B cell (primary cell): ENCODE results near the gene FUOM. TPM values are rescaled to one million over a fixed set of nuclear protein-coding genes. Genes with fewer than 3 reads are reported as not detected.
A peak's percentile ranks its signal among the peaks of the same experiment; 100 is the strongest.

Source experiments
- ATAC-seq: fragments of 200-7000 bp; cut with Tn5 transposase; one replicate; pipeline ENCODE4 v1.10.0; 2021; ENCODE audit warnings: low read depth, mild to moderate bottlenecking, moderate number of reproducible peaks, moderate library complexity
- CTCF ChIA-PET: fragments of 350-600 bp; sonication (Branson Sonifier 250); formaldehyde crosslinking; loops from one replicate; lab custom pipeline; 2021; ENCODE audit warnings: antibody characterized with exemption, inconsistent platforms; lab: Charles Lee
- POLR2A ChIA-PET: fragments of 350-600 bp; sonication (Branson Sonifier 250); formaldehyde crosslinking; loops from one replicate; lab custom pipeline; 2021; ENCODE audit warnings: antibody characterized with exemption; lab: Charles Lee
- DNase-seq: peaks from one replicate; pipeline ENCODE4 v3.0.0; 2013
- H2AFZ ChIP-seq: 2 replicates; pipeline ENCODE4 v1.6.1; 2012; ENCODE audit warnings: mild to moderate bottlenecking, low read depth, low read length; ENCODE audit not compliant: insufficient read depth, poor library complexity, severe bottlenecking
- H3K27ac ChIP-seq, 2 donors: 1 replicate in 1 of 2; 2 replicates in 1 of 2; pipeline ENCODE4 v1.5.1; 2012 to 2013; ENCODE audit warnings: low read length in 2 of 2, mild to moderate bottlenecking in 2 of 2, moderate library complexity in 1 of 2
- H3K27me3 ChIP-seq, 4 experiments: fragments of 200-600 bp in 1 of 4; sonication (generic) in 1 of 4; replicated peaks in 1 of 4; 1 replicate in 2 of 4; 2 replicates in 2 of 4; pipeline versions ENCODE4 v1.6.1 to v1.7.0; 2013 to 2016; ENCODE audit warnings: low read length in 3 of 4, mild to moderate bottlenecking in 2 of 4, mixed read lengths in 1 of 4, moderate library complexity in 1 of 4; ENCODE audit not compliant: insufficient read depth in 4 of 4, control insufficient read depth in 3 of 4; ENCODE audit errors: control extremely low read depth in 1 of 4
- H3K36me3 ChIP-seq, 2 experiments: replicated peaks in 1 of 2; 1 replicate in 1 of 2; 2 replicates in 1 of 2; pipeline versions ENCODE4 v1.6.1 to v1.7.1; 2013; ENCODE audit warnings: low read length in 1 of 2; ENCODE audit not compliant: insufficient read depth in 2 of 2, control insufficient read depth in 1 of 2; ENCODE audit errors: control extremely low read depth in 1 of 2, extremely low read depth in 1 of 2
- H3K4me1 ChIP-seq, 2 donors: fragments of 200-600 bp in 1 of 2; sonication (generic) in 1 of 2; 1 replicate in 1 of 2; 2 replicates in 1 of 2; pipeline versions ENCODE4 v1.5.1 to v1.6.1; 2013 to 2017; ENCODE audit warnings: low read length in 2 of 2; ENCODE audit not compliant: control insufficient read depth in 2 of 2, insufficient read depth in 2 of 2
- H3K4me2 ChIP-seq: replicated peaks from 2 replicates; pipeline ENCODE3; 2012; ENCODE audit warnings: mild to moderate bottlenecking, low read depth, low read length; ENCODE audit not compliant: poor library complexity, severe bottlenecking
- H3K4me3 ChIP-seq, 5 experiments: fragments of 200-600 bp in 1 of 5; sonication (generic) in 1 of 5; 1 replicate in 3 of 5; 2 replicates in 2 of 5; pipeline versions ENCODE4 v1.5.1 to v1.7.0; 2011 to 2016; ENCODE audit warnings: low read length in 4 of 5, mild to moderate bottlenecking in 4 of 5, low read depth in 2 of 5, control low read depth in 1 of 5, moderate library complexity in 1 of 5; ENCODE audit not compliant: insufficient read depth in 1 of 5; ENCODE audit errors: control extremely low read depth in 1 of 5, extremely low read depth in 1 of 5
- H3K79me2 ChIP-seq: fragments of 200-600 bp; sonication (generic); one replicate; pipeline ENCODE4 v1.6.0; 2016; ENCODE audit warnings: low read length; ENCODE audit not compliant: control insufficient read depth, insufficient read depth
- H3K9ac ChIP-seq: fragments of 200-600 bp; sonication (generic); 2 replicates; pipeline ENCODE4 v1.6.1; 2017; ENCODE audit warnings: mild to moderate bottlenecking, low read length, moderate library complexity
- H3K9me3 ChIP-seq, 3 donors: one replicate each; pipeline versions ENCODE4 v1.6.1 to v1.7.1; 2013; ENCODE audit warnings: low read length in 2 of 3; ENCODE audit not compliant: control insufficient read depth in 2 of 3, insufficient read depth in 1 of 3; ENCODE audit errors: control extremely low read depth in 1 of 3
- H4K20me1 ChIP-seq: 2 replicates; pipeline ENCODE4 v1.6.0; 2012; ENCODE audit warnings: mild to moderate bottlenecking, low read length; ENCODE audit not compliant: insufficient read depth, control insufficient read depth, poor library complexity, severe bottlenecking
- H3K27ac Mint-ChIP-seq: one replicate; pipeline ENCODE4 v1.8.0; 2021; ENCODE audit warnings: mixed read lengths
- H3K27me3 Mint-ChIP-seq: one replicate; pipeline ENCODE4 v1.8.0; 2021; ENCODE audit warnings: mixed read lengths
- H3K4me1 Mint-ChIP-seq: one replicate; pipeline ENCODE4 v1.8.0; 2021; ENCODE audit warnings: mixed read lengths
- H3K4me3 Mint-ChIP-seq: one replicate; pipeline ENCODE4 v1.8.0; 2021; ENCODE audit warnings: mixed read lengths
- H3K9me3 Mint-ChIP-seq: one replicate; pipeline ENCODE4 v1.8.0; 2022; ENCODE audit warnings: mixed read lengths; ENCODE audit not compliant: insufficient read depth
- CTCF ChIP-seq: fragments of 200-600 bp; IDR thresholded peaks from one replicate; pipeline ENCODE4 v1.8.0; 2022; ENCODE audit warnings: antibody characterized with exemption, mild to moderate bottlenecking
- EZH2 ChIP-seq: IDR thresholded peaks from 2 replicates; pipeline ENCODE4 v1.6.1; 2012; ENCODE audit warnings: borderline replicate concordance, low read depth, mild to moderate bottlenecking, moderate library complexity, low read length; ENCODE audit not compliant: insufficient read depth, poor library complexity, severe bottlenecking
- WGBS: methylation state at CpG from one replicate; pipeline ENCODE4 v1.1.5; 2013; ENCODE audit warnings: missing lambda C conversion rate; ENCODE audit not compliant: insufficient coverage; 5-methylcytosine and 5-hydroxymethylcytosine counted together
- intact Hi-C: fragments of 100-400 bp; cut with micrococcal nuclease; formaldehyde crosslinking; loops from one replicate; pipeline ENCODE4 v1.10.0; 2022
- polyA plus RNA-seq: library from polyadenylated mRNA; depleted of rRNA; stranded (reverse); fragments of >200 nt; gene quantifications from 2 replicates; pipeline ENCODE4 v1.2.3, GENCODE V29; 2012
- total RNA-seq, 2 donors: library from RNA; stranded (reverse); fragments of 120-200 nt in 1 of 2; gene quantifications; 1 replicate in 1 of 2; 2 replicates in 1 of 2; pipeline versions ENCODE4 v1.2.3 to v1.2.4, GENCODE V29; 2013 to 2022

FUOM gene
- total and polyA plus RNA-seq, 2 donors (not counting 1 experiment from before 2014, with no cell fraction given), result 23.8 to 30.7 TPM

GRCh38 chr10:133383551-133383950, 25.7 kb upstream of the FUOM start:
- POLR2A ChIA-PET, result interaction anchor here (0.6 kb wide), 1 partner anchor 84 kb away, joined by 3 read pairs; no protein-coding TSS in a partner anchor
- Histone ChIP-seq H4K20me1 (peaks cover 33% of the 10 kb centered on the region), H3K27ac (no peak overlapping the region), H3K27me3 (no peaks in the 10 kb centered on the region), H3K4me3 (no peak overlapping the region), H3K9me3 (no peaks in the 10 kb centered on the region), H3K4me1 (peaks cover 34 to 37% of the 10 kb centered on the region in 2 donors), H3K79me2 (peaks cover 58% of the 10 kb centered on the region), H3K36me3 (peaks cover 0 to 32% of the 10 kb centered on the region in 2 experiments), H2AFZ (no peak overlapping the region), H3K9ac (no peak overlapping the region), H3K4me2 (no peak overlapping the region)
- H3K4me3 Mint-ChIP-seq, result no peak overlapping the region
- ATAC-seq (no peak), DNase-seq (no peak)
- CTCF ChIA-PET, result no interaction called here
- no peak overlapping the region for H3K27ac Mint-ChIP-seq
- WGBS, result 100% methylated on average over 2 of the region's 4 CpGs
- TF ChIP-seq CTCF (no peak), EZH2 (no peak)
- H3K27me3 Mint-ChIP-seq, result no peaks in the 10 kb centered on the region
- intact Hi-C loops, result no loop called here
- peaks cover 43% of the 10 kb centered on the region for H3K4me1 Mint-ChIP-seq
- no peaks in the 10 kb centered on the region for H3K9me3 Mint-ChIP-seq

- Mint-ChIP-seq H3K27ac (peak overlapping the region; percentile 53), H3K27me3 (no peaks in the 10 kb centered on the region), H3K4me3 (peak overlapping the region; percentile 85), H3K4me1 (peaks cover 38% of the 10 kb centered on the region), H3K9me3 (no peaks in the 10 kb centered on the region)
- ATAC-seq (no peak), DNase-seq (peak; percentile 48)
- TF ChIP-seq CTCF, result no peak
- no peak for TF ChIP-seq EZH2
- WGBS, result 21% methylated on average over 7 of the region's 8 CpGs
- Histone ChIP-seq H2AFZ (no peak overlapping the region), H3K27ac (no peak overlapping the region), H4K20me1 (peaks cover 33% of the 10 kb centered on the region), H3K36me3 (peaks cover 0 to 32% of the 10 kb centered on the region in 2 experiments), H3K4me3 (peak overlapping the region in 3 of 5 experiments; percentile 0 to 11 (median 1)), H3K4me2 (peak overlapping the region; percentile 95), H3K4me1 (peaks cover 29 to 35% of the 10 kb centered on the region in 2 donors), H3K9ac (no peak overlapping the region), H3K79me2 (peaks cover 48% of the 10 kb centered on the region), H3K27me3 (no peaks in the 10 kb centered on the region), H3K9me3 (peaks cover 0 to 3% (median 0%) of the 10 kb centered on the region in 3 donors)
- ChIA-PET CTCF (no interaction called here), POLR2A (interaction anchor here (0.7 to 1.5 kb wide), 2 partner anchors 8 to 11 kb away, joined by 7 to 12 read pairs; no protein-coding TSS in a partner anchor)
- intact Hi-C loops, result no loop called here
Measured at GRCh38 chr10:133381036-133381435, 23.2 kb upstream of the FUOM start.
